ENCODE data around the gene CD164.
A peak's percentile ranks its signal among the peaks of the same experiment; 100 is the strongest.

CD164 gene

GRCh38 chr6:109381747-109382575, at the start of gene CD164:
Gene CD164, minus strand, starts transcription at chr6:109382467. Its CDS starts 89 bp downstream, at chr6:109382378.
- DNase-seq (ENCODE audit: low read depth) = peak; percentile 90

- DNase-seq (ENCODE audit: low read depth) = no peak
Observed at GRCh38 chr6:109429496-109429895, 47.2 kb upstream of the CD164 start.

- peak; percentile 54 for DNase-seq (ENCODE audit: low read depth)
Observed at GRCh38 chr6:109428889-109429477, 46.7 kb upstream of the CD164 start.

- no peak for DNase-seq (ENCODE audit: low read depth)
Observed at GRCh38 chr6:109424946-109425345, 42.7 kb upstream of the CD164 start.

- DNase-seq (ENCODE audit: low read depth) = no peak
Observed at GRCh38 chr6:109421184-109421583, 38.9 kb upstream of the CD164 start.

GRCh38 chr6:109420751-109421150, 38.5 kb upstream of the CD164 start:
- no peak for DNase-seq (ENCODE audit: low read depth)

GRCh38 chr6:109417646-109418045, 35.4 kb upstream of the CD164 start:
- no peak for DNase-seq (ENCODE audit: low read depth)

GRCh38 chr6:109411034-109411433, 28.8 kb upstream of the CD164 start:
- no peak for DNase-seq (ENCODE audit: low read depth)

- DNase-seq (ENCODE audit: low read depth) = peak; percentile 85
Observed at GRCh38 chr6:109406196-109406595, 23.9 kb upstream of the CD164 start.

GRCh38 chr6:109397020-109397419, 14.8 kb upstream of the CD164 start:
- DNase-seq (ENCODE audit: low read depth) = no peak

- no peak for DNase-seq (ENCODE audit: low read depth)
Observed at GRCh38 chr6:109396046-109396718, 13.9 kb upstream of the CD164 start.

- peak; percentile 33 for DNase-seq (ENCODE audit: low read depth)
Observed at GRCh38 chr6:109393886-109394281, 11.6 kb upstream of the CD164 start.

- DNase-seq (ENCODE audit: low read depth) = no peak
Observed at GRCh38 chr6:109393157-109393885, 11.1 kb upstream of the CD164 start.

- no peak for DNase-seq (ENCODE audit: low read depth)
Observed at GRCh38 chr6:109389650-109390274, 7.5 kb upstream of the CD164 start.

GRCh38 chr6:109388265-109388664, 6.0 kb upstream of the CD164 start:
- no peak for DNase-seq (ENCODE audit: low read depth)

- DNase-seq (ENCODE audit: low read depth) = no peak
Observed at GRCh38 chr6:109383438-109383940, 1.2 kb upstream of the CD164 start.

GRCh38 chr6:109382576-109383437, 540 bp upstream of the CD164 start:
- peak; percentile 86 for DNase-seq (ENCODE audit: low read depth)

GRCh38 chr6:109381061-109381746, 1.1 kb downstream of the CD164 start:
- no peak for DNase-seq (ENCODE audit: low read depth)

- DNase-seq (ENCODE audit: low read depth) = no peak
Observed at GRCh38 chr6:109379711-109380110, 2.6 kb downstream of the CD164 start.

- no peak for DNase-seq (ENCODE audit: low read depth)
Observed at GRCh38 chr6:109377717-109378116, 4.5 kb downstream of the CD164 start.
